Nephron (organoid): ENCODE results near the gene PRTG.

ENCODE experiments used
- H3K27ac Mint-ChIP-seq, 3 experiments: 2 replicates each; pipeline ENCODE4 v1.8.0; 2020; ENCODE audit warnings: mixed read lengths in 3 of 3, mild to moderate bottlenecking in 2 of 3, moderate library complexity in 1 of 3
- H3K27me3 Mint-ChIP-seq: 2 replicates; pipeline ENCODE4 v1.8.0; 2021; ENCODE audit warnings: low read depth, mild to moderate bottlenecking, moderate library complexity, mixed read lengths
- H3K36me3 Mint-ChIP-seq: 2 replicates; pipeline ENCODE4 v1.8.0; 2020; ENCODE audit warnings: low read depth, mixed read lengths
- H3K4me1 Mint-ChIP-seq: 2 replicates; pipeline ENCODE4 v1.8.0; 2020; ENCODE audit warnings: mixed read lengths
- H3K4me3 Mint-ChIP-seq, 3 experiments: 2 replicates each; pipeline ENCODE4 v1.8.0; 2020; ENCODE audit warnings: mild to moderate bottlenecking in 3 of 3, mixed read lengths in 3 of 3, moderate library complexity in 2 of 3
- H3K9me3 Mint-ChIP-seq: 2 replicates; pipeline ENCODE4 v1.8.0; 2020; ENCODE audit warnings: mixed read lengths
- TF ChIP-seq, protein P1 (sequence below), 3 experiments: fragments of 200-600 bp; sonication (generic); IDR thresholded peaks; one replicate each; pipeline ENCODE4 v1.5.0; 2021; ENCODE audit warnings: antibody characterized with exemption in 3 of 3; ENCODE audit not compliant: unreplicated experiment in 3 of 3

PRTG gene

DNA sequence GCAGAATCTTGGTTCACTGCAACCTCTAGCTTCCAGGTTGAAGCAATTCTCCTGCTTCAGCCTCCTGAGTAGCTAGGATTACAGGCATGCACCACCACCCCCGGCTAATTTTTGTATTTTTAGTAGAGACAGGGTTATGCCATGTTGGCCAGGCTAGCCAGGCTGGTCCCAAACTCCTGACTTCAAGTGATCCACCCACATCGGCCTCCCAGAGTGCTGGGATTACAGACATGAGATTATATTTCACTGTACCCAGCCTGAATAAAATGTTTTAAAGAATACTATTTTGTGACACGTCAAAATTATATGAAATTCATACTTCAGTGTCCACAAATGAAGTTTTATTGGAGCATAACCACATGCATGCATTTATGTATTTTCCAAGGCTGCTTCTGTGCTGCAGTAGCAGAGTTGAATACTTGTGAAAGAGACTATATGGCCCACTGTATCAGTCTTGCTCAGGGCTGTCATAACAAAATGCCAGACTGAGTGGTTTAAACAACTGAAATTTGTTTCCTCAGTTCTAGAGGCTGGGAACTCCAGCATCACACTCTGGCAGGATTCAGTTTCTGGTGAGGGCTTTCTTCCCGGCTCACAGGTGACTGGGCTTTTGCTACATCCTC lies 77.2 kb downstream of the PRTG start:
- Mint-ChIP-seq H3K4me1 (peaks cover 22% of the 10 kb centered on the region), H3K27me3 (peaks cover 4% of the 10 kb centered on the region), H3K27ac (no peak overlapping the region), H3K4me3 (no peak overlapping the region), H3K9me3 (no peaks in the 10 kb centered on the region), H3K36me3 (peaks cover 18% of the 10 kb centered on the region)
- TF ChIP-seq, protein P1, sequence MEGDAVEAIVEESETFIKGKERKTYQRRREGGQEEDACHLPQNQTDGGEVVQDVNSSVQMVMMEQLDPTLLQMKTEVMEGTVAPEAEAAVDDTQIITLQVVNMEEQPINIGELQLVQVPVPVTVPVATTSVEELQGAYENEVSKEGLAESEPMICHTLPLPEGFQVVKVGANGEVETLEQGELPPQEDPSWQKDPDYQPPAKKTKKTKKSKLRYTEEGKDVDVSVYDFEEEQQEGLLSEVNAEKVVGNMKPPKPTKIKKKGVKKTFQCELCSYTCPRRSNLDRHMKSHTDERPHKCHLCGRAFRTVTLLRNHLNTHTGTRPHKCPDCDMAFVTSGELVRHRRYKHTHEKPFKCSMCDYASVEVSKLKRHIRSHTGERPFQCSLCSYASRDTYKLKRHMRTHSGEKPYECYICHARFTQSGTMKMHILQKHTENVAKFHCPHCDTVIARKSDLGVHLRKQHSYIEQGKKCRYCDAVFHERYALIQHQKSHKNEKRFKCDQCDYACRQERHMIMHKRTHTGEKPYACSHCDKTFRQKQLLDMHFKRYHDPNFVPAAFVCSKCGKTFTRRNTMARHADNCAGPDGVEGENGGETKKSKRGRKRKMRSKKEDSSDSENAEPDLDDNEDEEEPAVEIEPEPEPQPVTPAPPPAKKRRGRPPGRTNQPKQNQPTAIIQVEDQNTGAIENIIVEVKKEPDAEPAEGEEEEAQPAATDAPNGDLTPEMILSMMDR (IDR thresholded peaks at IDR 0.05; ENCODE audit: unreplicated experiment in 3 of 3): no peak

- H3K27me3 Mint-ChIP-seq: peaks cover 4% of the 10 kb centered on the region
- no peaks in the 10 kb centered on the region for H3K9me3 Mint-ChIP-seq
- TF ChIP-seq, protein P1 (IDR thresholded peaks at IDR 0.05; ENCODE audit: unreplicated experiment in 3 of 3): no peak
- peak overlapping the region in 1 of 3 experiments; percentile 26 for H3K4me3 Mint-ChIP-seq
- peaks cover 22% of the 10 kb centered on the region for H3K4me1 Mint-ChIP-seq
- peaks cover 21% of the 10 kb centered on the region for H3K36me3 Mint-ChIP-seq
- H3K27ac Mint-ChIP-seq: peak overlapping the region; percentile 76 to 81 (median 77)
These were observed 81.5 kb downstream of the PRTG start for GRCh38 chr15:55661428-55661827.

DNA sequence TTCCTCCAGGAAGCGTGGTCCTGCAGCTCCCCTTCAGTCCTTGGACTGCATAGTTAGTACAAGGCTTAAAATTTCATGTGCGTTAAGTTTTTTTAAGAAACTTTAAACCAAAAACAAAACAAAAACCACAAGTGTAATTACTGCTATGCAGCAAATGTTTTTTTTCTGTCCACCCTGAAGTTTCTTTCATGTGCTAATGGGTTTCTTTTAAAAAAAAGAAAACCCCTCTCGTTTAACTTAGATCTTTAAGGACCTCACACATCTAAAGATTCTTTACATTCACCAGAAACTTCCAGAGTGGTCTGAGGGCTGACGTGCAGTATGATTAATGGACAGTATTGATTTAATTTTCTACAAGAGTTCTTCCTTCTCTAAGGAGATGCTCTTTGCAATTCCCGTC lies 82.8 kb downstream of the PRTG start:
- Mint-ChIP-seq H3K4me1 (peaks cover 22% of the 10 kb centered on the region), H3K36me3 (peaks cover 20% of the 10 kb centered on the region), H3K9me3 (no peaks in the 10 kb centered on the region), H3K27ac (peak overlapping the region; percentile 51 to 69 (median 55)), H3K4me3 (no peak overlapping the region), H3K27me3 (peaks cover 4% of the 10 kb centered on the region)
- TF ChIP-seq, protein P1 (IDR thresholded peaks at IDR 0.05; ENCODE audit: unreplicated experiment in 3 of 3): no peak

GRCh38 chr15:55659481-55659880 lies 83.5 kb downstream of the PRTG start:
- Mint-ChIP-seq H3K27ac (peak overlapping the region in 1 of 3 experiments; percentile 70), H3K4me1 (peaks cover 28% of the 10 kb centered on the region), H3K4me3 (no peak overlapping the region), H3K9me3 (no peaks in the 10 kb centered on the region), H3K36me3 (peaks cover 14% of the 10 kb centered on the region), H3K27me3 (peaks cover 4% of the 10 kb centered on the region)
- TF ChIP-seq, protein P1 (IDR thresholded peaks at IDR 0.05; ENCODE audit: unreplicated experiment in 3 of 3): no peak

DNA sequence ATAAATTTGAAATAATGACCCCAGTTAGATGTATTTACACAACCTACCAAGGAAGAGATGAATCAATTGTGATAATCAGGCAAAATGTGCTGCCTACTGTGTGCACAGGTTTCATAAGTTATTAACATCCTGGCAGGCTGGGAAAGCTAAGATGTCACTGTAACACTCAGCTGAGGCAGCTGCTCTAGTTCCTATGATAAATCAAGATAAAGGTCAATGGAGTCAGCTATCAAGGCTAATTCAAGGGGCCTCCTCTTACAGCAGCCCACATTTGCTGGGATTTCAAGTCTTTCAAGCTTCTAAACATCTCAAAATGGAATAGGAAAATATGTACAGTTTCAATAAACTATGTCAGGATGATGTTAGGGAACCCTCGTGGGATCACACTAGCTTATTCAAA lies 84.1 kb downstream of the PRTG start:
- TF ChIP-seq, protein P1 (IDR thresholded peaks at IDR 0.05; ENCODE audit: unreplicated experiment in 3 of 3): no peak
- H3K27me3 Mint-ChIP-seq: peaks cover 4% of the 10 kb centered on the region
- H3K9me3 Mint-ChIP-seq: no peaks in the 10 kb centered on the region
- H3K4me3 Mint-ChIP-seq: no peak overlapping the region
- H3K4me1 Mint-ChIP-seq: peaks cover 28% of the 10 kb centered on the region
- H3K27ac Mint-ChIP-seq: peak overlapping the region in 1 of 3 experiments; percentile 70
- H3K36me3 Mint-ChIP-seq: peaks cover 11% of the 10 kb centered on the region

- TF ChIP-seq, protein P1 (IDR thresholded peaks at IDR 0.05; ENCODE audit: unreplicated experiment in 3 of 3): no peak
- Mint-ChIP-seq H3K4me1 (peaks cover 9% of the 10 kb centered on the region), H3K27ac (peak overlapping the region in 2 of 3 experiments; percentile 1 to 31), H3K36me3 (peaks cover 14% of the 10 kb centered on the region), H3K27me3 (peaks cover 6% of the 10 kb centered on the region), H3K4me3 (no peak overlapping the region), H3K9me3 (no peaks in the 10 kb centered on the region)
These were observed 88.4 kb downstream of the PRTG start for GRCh38 chr15:55654561-55655031.
